HuH-7.5 (cell line): ENCODE data around the gene CRYBB1.

ENCODE experiments used
- DNase-seq: peaks from one replicate; pipeline ENCODE4 v3.0.0; 2011; ENCODE audit warnings: low spot score

CRYBB1 gene

DNA sequence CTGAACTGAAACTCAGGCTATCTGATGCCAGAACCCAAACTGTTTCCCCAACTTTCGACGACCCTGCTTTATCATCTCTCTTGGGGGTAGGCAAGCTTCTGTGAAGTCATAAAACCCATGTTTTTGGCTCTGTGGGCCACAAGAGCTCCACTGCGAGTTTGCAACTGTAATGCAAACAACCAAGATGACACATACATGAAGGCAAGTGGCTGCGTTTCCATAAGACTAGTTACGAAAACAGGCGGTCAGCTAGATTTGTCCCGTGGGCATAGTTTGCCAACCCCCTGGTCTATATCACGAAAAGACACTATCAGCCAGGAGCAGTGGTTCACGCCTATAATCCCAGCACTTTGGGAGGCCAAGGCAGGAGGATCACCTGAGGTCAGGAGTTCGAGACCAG is 65.4 kb downstream of the CRYBB1 start:
- DNase-seq: no peak

DNA sequence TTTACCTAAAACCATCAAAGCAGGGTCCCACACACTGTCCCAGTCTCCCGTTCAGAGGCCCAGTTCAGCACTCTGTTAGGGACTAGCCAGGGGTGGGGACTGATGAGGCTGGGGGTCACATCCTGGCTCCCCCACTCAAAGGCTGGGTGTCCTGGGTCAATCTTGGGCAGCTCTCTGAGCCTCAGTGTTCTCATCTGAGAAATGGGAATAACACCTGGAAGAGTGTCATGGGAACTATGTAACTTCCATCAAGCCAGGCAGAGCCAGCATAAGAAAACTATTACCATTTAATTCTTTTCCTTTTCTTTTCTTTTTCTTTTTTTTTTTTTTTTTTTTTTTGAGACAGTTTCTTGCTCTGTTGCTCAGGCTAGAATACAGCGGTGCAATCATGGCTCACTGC is 66.3 kb downstream of the CRYBB1 start:
- no peak for DNase-seq

- DNase-seq: no peak
These were observed 67.3 kb downstream of the CRYBB1 start for GRCh38 chr22:26550498-26551033.

GRCh38 chr22:26549902-26550497 is 67.8 kb downstream of the CRYBB1 start:
- no peak for DNase-seq
